WTC11 (cell line): Measurements from ENCODE around the gene LCA5L. TPM values are rescaled to one million over a fixed set of nuclear protein-coding genes. Genes with fewer than 3 reads are reported as not detected.

ENCODE experiments used
- ATAC-seq: fragments of 200-7000 bp; cut with Tn5 transposase; 2 replicates; pipeline ENCODE4 v1.10.0; 2021; ENCODE audit warnings: mild to moderate bottlenecking, moderate library complexity
- CTCF ChIA-PET: fragments of 300-600 bp; sonication (Branson Sonifier 250); formaldehyde crosslinking; loops from one replicate; lab custom pipeline; 2021; ENCODE audit warnings: antibody characterized with exemption; lab: Charles Lee
- POLR2A ChIA-PET: fragments of 350-600 bp; sonication (Branson Sonifier 250); formaldehyde crosslinking; loops from one replicate; lab custom pipeline; 2021; ENCODE audit warnings: antibody characterized with exemption; lab: Charles Lee
- DNase-seq: peaks from one replicate; pipeline ENCODE4 v3.0.0; 2021; ENCODE audit warnings: low spot score
- H3K27ac Mint-ChIP-seq: 2 replicates; pipeline ENCODE4 v1.8.0; 2021; ENCODE audit warnings: mixed read lengths
- H3K27me3 Mint-ChIP-seq: 2 replicates; pipeline ENCODE4 v1.8.0; 2021; ENCODE audit warnings: low read depth, mild to moderate bottlenecking, moderate library complexity, mixed read lengths
- H3K36me3 Mint-ChIP-seq: 2 replicates; pipeline ENCODE4 v1.8.0; 2021; ENCODE audit warnings: mixed read lengths
- H3K4me1 Mint-ChIP-seq: 2 replicates; pipeline ENCODE4 v1.8.0; 2022; ENCODE audit warnings: mixed read lengths
- H3K4me3 Mint-ChIP-seq: 2 replicates; pipeline ENCODE4 v1.8.0; 2021; ENCODE audit warnings: mild to moderate bottlenecking, moderate library complexity, mixed read lengths
- H3K9me3 Mint-ChIP-seq: 2 replicates; pipeline ENCODE4 v1.8.0; 2021; ENCODE audit warnings: mixed read lengths
- AFF4 ChIP-seq: sonication (generic); formaldehyde crosslinking; IDR thresholded peaks from 2 replicates; pipeline ENCODE4 v1.8.1; 2023; ENCODE audit warnings: mild to moderate bottlenecking, missing genetic modification reagents, borderline replicate concordance
- ATF6 ChIP-seq: sonication (generic); formaldehyde crosslinking; IDR thresholded peaks from 2 replicates; pipeline ENCODE4 v1.8.1; 2023; ENCODE audit warnings: mild to moderate bottlenecking, missing genetic modification reagents
- CBFB ChIP-seq: sonication (generic); formaldehyde crosslinking; IDR thresholded peaks from 2 replicates; pipeline ENCODE4 v1.8.1; 2022; ENCODE audit warnings: mild to moderate bottlenecking, low read depth, missing genetic modification reagents
- E2F1 ChIP-seq: sonication (generic); formaldehyde crosslinking; IDR thresholded peaks from 2 replicates; pipeline ENCODE4 v1.8.0; 2022; ENCODE audit warnings: mild to moderate bottlenecking, missing genetic modification reagents
- EMX1 ChIP-seq: fragments of 250-450 bp; sonication (Bioruptor Pico); IDR thresholded peaks from 2 replicates; pipeline ENCODE4 v1.8.0; 2021; ENCODE audit warnings: mild to moderate bottlenecking
- FOXK1 ChIP-seq: sonication (generic); formaldehyde crosslinking; IDR thresholded peaks from 2 replicates; pipeline ENCODE4 v1.8.0; 2022; ENCODE audit warnings: mild to moderate bottlenecking, moderate library complexity, missing genetic modification reagents
- GTF2I ChIP-seq: fragments of 250-450 bp; sonication (Bioruptor Pico); conservative IDR thresholded peaks from 2 replicates; pipeline ENCODE4 v1.4.0; 2021; ENCODE audit warnings: mild to moderate bottlenecking
- HMGXB4 ChIP-seq: sonication (generic); formaldehyde crosslinking; IDR thresholded peaks from 2 replicates; pipeline ENCODE4 v1.8.1; 2023; ENCODE audit warnings: mild to moderate bottlenecking, moderate library complexity, missing genetic modification reagents
- IRF1 ChIP-seq: sonication (generic); formaldehyde crosslinking; IDR thresholded peaks from 2 replicates; pipeline ENCODE4 v1.8.0; 2023; ENCODE audit warnings: missing genetic modification reagents
- NR2C2 ChIP-seq: sonication (generic); formaldehyde crosslinking; IDR thresholded peaks from 2 replicates; pipeline ENCODE4 v1.8.0; 2022; ENCODE audit warnings: mild to moderate bottlenecking, missing genetic modification reagents
- RORB ChIP-seq: fragments of 250-450 bp; sonication (Bioruptor Pico); IDR thresholded peaks from 2 replicates; pipeline ENCODE4 v1.9.0; 2021; ENCODE audit warnings: mild to moderate bottlenecking
- STAT6 ChIP-seq: sonication (generic); formaldehyde crosslinking; conservative IDR thresholded peaks from 2 replicates; pipeline ENCODE4 v1.8.1; 2023; ENCODE audit warnings: mild to moderate bottlenecking, low read depth, missing genetic modification reagents, moderate library complexity
- TCF7 ChIP-seq: sonication (generic); formaldehyde crosslinking; IDR thresholded peaks from 2 replicates; pipeline ENCODE4 v1.8.0; 2022; ENCODE audit warnings: mild to moderate bottlenecking, low read depth, missing genetic modification reagents, moderate library complexity
- TP53 ChIP-seq: sonication (generic); formaldehyde crosslinking; IDR thresholded peaks from 2 replicates; pipeline ENCODE4 v1.8.1; 2023; ENCODE audit warnings: mild to moderate bottlenecking, missing genetic modification reagents
- ZMAT4 ChIP-seq: fragments of 250-450 bp; sonication (Bioruptor Pico); IDR thresholded peaks from 2 replicates; pipeline ENCODE4 v1.9.0; 2021; ENCODE audit warnings: mild to moderate bottlenecking
- total RNA-seq: library from RNA; stranded (reverse); gene quantifications from 3 replicates; pipeline ENCODE4 v1.2.3, GENCODE V29; 2021

LCA5L gene
- total RNA-seq, 1 experiment from 2014 or later, result 1.0 TPM

- DNase-seq (no peak), ATAC-seq (peak; percentile 57)
- ChIA-PET POLR2A (interaction anchor here (0.7 kb wide), 1 partner anchor 247 kb away, joined by 3 read pairs; the partner anchor contains the start of gene PSMG1), CTCF (interaction anchor here (0.8 to 3.1 kb wide), 2 partner anchors 10 to 43 kb away, joined by 5 to 19 read pairs; no protein-coding TSS in a partner anchor)
- H3K27ac Mint-ChIP-seq, result no peak overlapping the region
- no peak for TF ChIP-seq ZMAT4 (CRISPR knock-in tag)
- TF ChIP-seq GTF2I (CRISPR knock-in tag), result no peak
- no peak for TF ChIP-seq RORB (CRISPR knock-in tag)
- no peaks in the 10 kb centered on the region; the same call in 1 of the 2 replicates for H3K27me3 Mint-ChIP-seq
- H3K36me3 Mint-ChIP-seq, result no peaks in the 10 kb centered on the region
- H3K4me1 Mint-ChIP-seq, result peaks cover 17% of the 10 kb centered on the region
- H3K4me3 Mint-ChIP-seq, result no peak overlapping the region
- no peaks in the 10 kb centered on the region for H3K9me3 Mint-ChIP-seq
Measured at GRCh38 chr21:39430457-39430856, 15.1 kb downstream of the LCA5L start.

- DNase-seq (no peak), ATAC-seq (no peak)
- CTCF ChIA-PET, result interaction anchor here (3.1 kb wide), 1 partner anchor 11 kb away, joined by 19 read pairs; no protein-coding TSS in a partner anchor
- no peaks in the 10 kb centered on the region; the same call in 1 of the 2 replicates for H3K27me3 Mint-ChIP-seq
- H3K9me3 Mint-ChIP-seq, result no peaks in the 10 kb centered on the region
- H3K27ac Mint-ChIP-seq, result no peak overlapping the region
- peaks cover 17% of the 10 kb centered on the region for H3K4me1 Mint-ChIP-seq
- H3K36me3 Mint-ChIP-seq, result no peaks in the 10 kb centered on the region
- POLR2A ChIA-PET, result interaction anchor here (0.7 kb wide), 1 partner anchor 247 kb away, joined by 3 read pairs; the partner anchor contains the start of gene PSMG1
- TF ChIP-seq ATF6 (CRISPR knock-in tag) (no peak), HMGXB4 (no peak), TP53 (CRISPR knock-in tag) (no peak), CBFB (CRISPR knock-in tag) (no peak), NR2C2 (no peak), FOXK1 (CRISPR knock-in tag) (no peak), AFF4 (no peak), EMX1 (CRISPR knock-in tag) (no peak), STAT6 (CRISPR knock-in tag) (no peak), E2F1 (CRISPR knock-in tag) (no peak), IRF1 (CRISPR knock-in tag) (no peak), TCF7 (CRISPR knock-in tag) (no peak)
- H3K4me3 Mint-ChIP-seq, result no peak overlapping the region
Measured at GRCh38 chr21:39430016-39430415, 15.6 kb downstream of the LCA5L start.
